Osteoblast (primary cell): ENCODE measurements around the gene ZFYVE19. TPM values are rescaled to one million over a fixed set of nuclear protein-coding genes. Genes with fewer than 3 reads are reported as not detected.

Experiments
- DNase-seq: peaks from one replicate; pipeline ENCODE4 v3.0.0; 2011; ENCODE audit warnings: low spot score, mixed read lengths; ENCODE audit not compliant: insufficient read length; ENCODE audit errors: missing footprints
- H2AFZ ChIP-seq: 2 replicates; pipeline ENCODE4 v1.6.0; 2011; ENCODE audit warnings: mild to moderate bottlenecking, low read length
- H3K27ac ChIP-seq: 2 replicates; pipeline ENCODE4 v1.5.1; 2011; ENCODE audit warnings: mild to moderate bottlenecking, low read depth, low read length, moderate library complexity
- H3K27me3 ChIP-seq: 2 replicates; pipeline ENCODE4 v1.6.0; 2012; ENCODE audit warnings: mild to moderate bottlenecking, control low read depth, inconsistent platforms, low read length, moderate library complexity; ENCODE audit not compliant: insufficient read depth
- H3K36me3 ChIP-seq: 2 replicates; pipeline ENCODE4 v1.5.1; 2011; ENCODE audit warnings: mild to moderate bottlenecking, low read length, control low read depth, moderate library complexity; ENCODE audit not compliant: insufficient read depth
- H3K4me1 ChIP-seq: 2 replicates; pipeline ENCODE4 v1.5.1; 2011; ENCODE audit warnings: mild to moderate bottlenecking, low read length, control low read depth, moderate library complexity; ENCODE audit not compliant: insufficient read depth
- H3K4me2 ChIP-seq: 2 replicates; pipeline ENCODE4 v1.6.0; 2011; ENCODE audit warnings: mild to moderate bottlenecking, low read length; ENCODE audit not compliant: insufficient read depth
- H3K4me3 ChIP-seq: fragments of 200-600 bp; sonication (generic); 3 replicates; pipeline ENCODE4 v1.5.1; 2012; ENCODE audit warnings: mild to moderate bottlenecking, low read length, inconsistent platforms; ENCODE audit not compliant: insufficient read depth
- H3K79me2 ChIP-seq: 2 replicates; pipeline ENCODE4 v1.6.0; 2012; ENCODE audit warnings: mild to moderate bottlenecking, low read length, control low read depth, inconsistent platforms; ENCODE audit not compliant: insufficient read depth
- H3K9me3 ChIP-seq: 2 replicates; pipeline ENCODE4 v1.5.1; 2011; ENCODE audit warnings: low read depth, low read length, control low read depth
- H4K20me1 ChIP-seq: 2 replicates; pipeline ENCODE4 v1.6.0; 2012; ENCODE audit warnings: mild to moderate bottlenecking, low read length, control low read depth; ENCODE audit not compliant: insufficient read depth
- CTCF ChIP-seq: IDR thresholded peaks from 2 replicates; pipeline ENCODE4 v1.5.1; 2011; ENCODE audit warnings: mild to moderate bottlenecking, low read depth, low read length, moderate library complexity; ENCODE audit errors: extremely low read depth
- total RNA-seq: library from RNA; depleted of rRNA; stranded (reverse); fragments of >200 nt; gene quantifications from 2 replicates; pipeline ENCODE4 v1.2.3, GENCODE V29; 2012

Gene ZFYVE19
- total RNA-seq, 1 donor = 17.4 TPM

DNA sequence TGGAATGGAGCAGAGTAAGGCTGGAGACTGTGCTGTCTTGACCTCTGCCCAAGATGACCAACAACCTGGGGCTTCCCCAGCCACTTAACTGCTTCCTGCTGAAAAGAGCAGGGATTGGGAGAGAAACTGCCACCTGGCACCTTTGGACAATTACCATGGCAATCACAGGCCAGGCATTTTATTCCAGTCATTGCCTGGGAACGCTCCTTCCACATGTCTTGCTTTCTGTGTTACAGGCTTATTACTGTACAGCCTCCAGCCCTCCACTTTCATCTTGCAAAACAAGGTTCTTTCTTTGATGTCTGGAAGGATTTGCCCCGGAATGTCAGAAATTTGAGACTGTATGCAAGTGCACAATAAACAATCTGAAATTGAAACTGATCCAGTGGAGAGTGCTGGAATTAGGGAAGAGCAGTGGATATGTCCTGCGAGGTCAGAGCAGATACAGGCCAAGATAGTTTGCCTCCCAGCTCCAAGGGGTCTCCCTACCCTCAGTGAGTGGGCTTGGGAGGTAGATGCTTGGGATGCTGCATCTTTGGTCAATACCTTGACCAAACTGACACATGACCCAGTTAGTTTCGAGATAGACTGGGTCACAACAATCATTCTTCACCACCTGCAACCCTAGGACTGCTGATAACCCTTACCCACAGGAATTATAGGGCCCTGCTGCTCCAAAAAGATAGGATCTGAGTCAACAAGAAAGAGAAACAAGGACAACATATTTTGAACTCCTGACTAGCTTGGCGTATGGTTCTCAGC, 19.0 kb downstream of the ZFYVE19 start:
- Histone ChIP-seq H3K27me3 (peaks cover 12% of the 10 kb centered on the region), H3K4me3 (no peak overlapping the region), H3K4me2 (no peak overlapping the region), H3K36me3 (no peaks in the 10 kb centered on the region), H3K27ac (no peak overlapping the region), H3K4me1 (no peaks in the 10 kb centered on the region), H3K79me2 (no peaks in the 10 kb centered on the region), H3K9me3 (no peaks in the 10 kb centered on the region), H2AFZ (no peak overlapping the region), H4K20me1 (no peaks in the 10 kb centered on the region)
- DNase-seq = peak; percentile 38
- TF ChIP-seq CTCF = no peak

DNA sequence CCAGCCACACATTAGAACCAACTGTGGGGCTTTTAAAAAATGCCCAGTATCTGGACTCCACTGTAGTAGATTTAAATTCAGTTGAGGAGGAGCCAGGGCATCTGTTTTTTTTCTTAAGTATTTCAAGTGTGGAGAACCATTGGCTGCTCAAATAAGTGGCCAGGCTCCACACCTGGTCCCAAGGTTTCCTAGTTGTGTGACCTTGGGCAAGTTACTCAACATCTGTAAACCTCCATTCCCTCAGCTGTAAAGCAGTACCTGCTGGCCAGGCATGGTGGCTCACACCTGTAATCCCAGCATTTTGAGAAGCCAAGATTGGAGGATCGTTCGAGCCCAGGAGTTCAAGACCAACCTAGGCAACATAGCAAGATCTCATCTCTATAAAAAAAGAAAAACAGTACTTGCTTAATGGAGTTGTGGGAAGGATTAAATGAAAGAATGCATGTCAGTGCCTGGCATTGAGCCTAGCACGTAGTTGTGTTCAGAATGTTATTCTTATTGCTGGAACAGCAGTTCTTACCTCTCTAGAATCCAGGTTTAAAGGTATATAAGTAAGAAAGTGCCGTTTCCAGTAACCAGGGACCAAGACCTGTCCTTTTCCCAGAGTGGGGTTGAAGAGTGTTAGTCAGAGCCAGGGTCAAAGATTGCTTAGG, 19.7 kb downstream of the ZFYVE19 start:
- H2AFZ ChIP-seq = no peak overlapping the region
- H3K27ac ChIP-seq = no peak overlapping the region
- no peaks in the 10 kb centered on the region for H3K36me3 ChIP-seq
- no peaks in the 10 kb centered on the region for H3K79me2 ChIP-seq
- H4K20me1 ChIP-seq = no peaks in the 10 kb centered on the region
- H3K4me2 ChIP-seq = no peak overlapping the region
- no peaks in the 10 kb centered on the region for H3K4me1 ChIP-seq
- no peak for TF ChIP-seq CTCF
- no peaks in the 10 kb centered on the region for H3K9me3 ChIP-seq
- peaks cover 12% of the 10 kb centered on the region for H3K27me3 ChIP-seq
- no peak overlapping the region for H3K4me3 ChIP-seq
- DNase-seq = no peak

- no peaks in the 10 kb centered on the region for H4K20me1 ChIP-seq
- H3K79me2 ChIP-seq = no peaks in the 10 kb centered on the region
- H2AFZ ChIP-seq = no peak within 1 kb of the TSS
- no peaks in the 10 kb centered on the region for H3K4me1 ChIP-seq
- H3K27ac ChIP-seq = no peak within 1 kb of the TSS
- peak; percentile 51 for DNase-seq
- H3K36me3 ChIP-seq = no peaks in the 10 kb centered on the region
- no peak within 1 kb of the TSS for H3K4me2 ChIP-seq
- no peak for TF ChIP-seq CTCF
- H3K27me3 ChIP-seq = peaks cover 12% of the 10 kb centered on the region
- no peaks in the 10 kb centered on the region for H3K9me3 ChIP-seq
- H3K4me3 ChIP-seq = no peak within 1 kb of the TSS
These were observed 21.7 kb downstream of the ZFYVE19 start, which contains the start of gene PPP1R14D for GRCh38 chr15:40828447-40829036. Gene PPP1R14D, minus strand, starts transcription at chr15:40828708. Its CDS starts 67 bp downstream, at chr15:40828641.

DNA sequence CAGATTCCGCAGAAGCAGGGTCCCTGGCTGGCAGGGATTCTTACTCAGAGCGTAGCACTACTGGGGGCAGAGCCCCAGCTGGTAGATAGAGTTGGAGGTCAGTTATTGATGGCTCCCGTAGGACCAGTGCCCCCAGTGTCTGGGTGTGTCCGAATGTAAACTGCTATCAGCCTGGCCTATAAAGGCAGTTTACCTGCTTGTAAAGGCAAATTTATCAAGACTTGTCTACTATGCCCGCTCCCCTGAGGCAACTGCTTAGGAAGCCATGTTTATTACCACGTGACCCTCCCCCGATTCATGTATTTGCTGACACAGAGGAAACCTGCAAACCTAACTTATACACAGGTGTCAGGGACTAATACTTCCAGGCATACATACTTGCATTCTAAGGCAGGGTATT, 22.2 kb downstream of the ZFYVE19 start:
- H3K4me1 ChIP-seq = no peaks in the 10 kb centered on the region
- peaks cover 12% of the 10 kb centered on the region for H3K27me3 ChIP-seq
- H3K4me2 ChIP-seq = no peak overlapping the region
- H3K27ac ChIP-seq = no peak overlapping the region
- no peaks in the 10 kb centered on the region for H3K79me2 ChIP-seq
- no peak overlapping the region for H3K4me3 ChIP-seq
- no peaks in the 10 kb centered on the region for H3K9me3 ChIP-seq
- no peaks in the 10 kb centered on the region for H3K36me3 ChIP-seq
- DNase-seq = no peak
- TF ChIP-seq CTCF = no peak
- no peaks in the 10 kb centered on the region for H4K20me1 ChIP-seq
- H2AFZ ChIP-seq = no peak overlapping the region
